Measurements from ENCODE around the gene SMAP1. TPM values are rescaled to one million over a fixed set of nuclear protein-coding genes. Genes with fewer than 3 reads are reported as not detected.

Gene SMAP1
- total RNA-seq, 1 donor from 2014 or later: 33.3 TPM

DNA sequence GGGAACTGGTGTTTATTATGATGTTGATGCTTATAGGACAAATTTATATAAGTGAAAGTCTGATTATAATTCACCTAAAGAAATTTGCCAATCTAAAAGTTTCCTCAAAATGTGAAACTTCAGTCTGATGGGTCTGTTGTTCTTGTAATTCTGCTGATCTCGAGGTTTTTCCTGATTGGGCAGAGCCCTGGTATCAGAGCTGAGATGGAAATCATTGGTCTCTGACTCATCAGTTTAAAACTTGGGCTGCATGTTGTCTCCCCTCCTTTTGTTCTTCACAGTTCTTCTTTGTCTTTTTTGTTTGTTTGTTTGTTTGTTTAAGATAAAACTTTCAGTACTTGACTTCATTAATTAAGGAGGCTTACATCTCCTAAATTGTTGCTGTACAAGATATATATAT is 5.9 kb downstream of the SMAP1 start:
- H3K27ac Mint-ChIP-seq (ENCODE audit: unreplicated experiment): no peak overlapping the region
- no peak overlapping the region for H3K4me3 Mint-ChIP-seq (ENCODE audit: unreplicated experiment)
- TF ChIP-seq, protein P1, sequence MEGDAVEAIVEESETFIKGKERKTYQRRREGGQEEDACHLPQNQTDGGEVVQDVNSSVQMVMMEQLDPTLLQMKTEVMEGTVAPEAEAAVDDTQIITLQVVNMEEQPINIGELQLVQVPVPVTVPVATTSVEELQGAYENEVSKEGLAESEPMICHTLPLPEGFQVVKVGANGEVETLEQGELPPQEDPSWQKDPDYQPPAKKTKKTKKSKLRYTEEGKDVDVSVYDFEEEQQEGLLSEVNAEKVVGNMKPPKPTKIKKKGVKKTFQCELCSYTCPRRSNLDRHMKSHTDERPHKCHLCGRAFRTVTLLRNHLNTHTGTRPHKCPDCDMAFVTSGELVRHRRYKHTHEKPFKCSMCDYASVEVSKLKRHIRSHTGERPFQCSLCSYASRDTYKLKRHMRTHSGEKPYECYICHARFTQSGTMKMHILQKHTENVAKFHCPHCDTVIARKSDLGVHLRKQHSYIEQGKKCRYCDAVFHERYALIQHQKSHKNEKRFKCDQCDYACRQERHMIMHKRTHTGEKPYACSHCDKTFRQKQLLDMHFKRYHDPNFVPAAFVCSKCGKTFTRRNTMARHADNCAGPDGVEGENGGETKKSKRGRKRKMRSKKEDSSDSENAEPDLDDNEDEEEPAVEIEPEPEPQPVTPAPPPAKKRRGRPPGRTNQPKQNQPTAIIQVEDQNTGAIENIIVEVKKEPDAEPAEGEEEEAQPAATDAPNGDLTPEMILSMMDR (IDR thresholded peaks at IDR 0.05; ENCODE audit: partially characterized antibody, unreplicated experiment): no peak
- H3K9me3 Mint-ChIP-seq (ENCODE audit: unreplicated experiment): no peaks in the 10 kb centered on the region
- H3K36me3 Mint-ChIP-seq (ENCODE audit: unreplicated experiment): no peaks in the 10 kb centered on the region
- no peak for DNase-seq
- H3K4me1 Mint-ChIP-seq (ENCODE audit: low read depth, unreplicated experiment): peaks cover 4% of the 10 kb centered on the region
- no peaks in the 10 kb centered on the region for H3K27me3 Mint-ChIP-seq (ENCODE audit: unreplicated experiment)

DNA sequence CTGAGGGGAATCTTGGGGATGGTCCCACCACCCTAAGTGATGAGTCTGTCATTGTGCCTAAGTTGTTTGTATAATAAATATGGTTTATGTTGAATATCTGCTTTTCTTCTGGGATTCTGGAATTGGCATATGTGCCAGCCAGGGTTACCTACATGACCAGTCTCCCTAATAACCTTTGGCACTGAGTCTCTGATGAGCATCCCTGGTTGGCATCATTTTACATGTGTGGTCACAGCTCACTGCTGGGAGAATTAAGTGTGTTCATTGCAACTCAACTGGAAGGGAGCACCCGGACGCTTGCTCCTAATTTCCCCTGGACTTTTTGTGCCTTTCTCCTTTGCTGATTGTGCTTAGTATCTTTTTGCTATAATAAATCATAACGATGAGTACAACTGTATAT is 8.1 kb downstream of the SMAP1 start:
- no peaks in the 10 kb centered on the region for H3K4me1 Mint-ChIP-seq (ENCODE audit: low read depth, unreplicated experiment)
- no peaks in the 10 kb centered on the region for H3K9me3 Mint-ChIP-seq (ENCODE audit: unreplicated experiment)
- no peak for DNase-seq
- TF ChIP-seq, protein P1 (IDR thresholded peaks at IDR 0.05; ENCODE audit: partially characterized antibody, unreplicated experiment): no peak
- H3K27ac Mint-ChIP-seq (ENCODE audit: unreplicated experiment): no peak overlapping the region
- no peaks in the 10 kb centered on the region for H3K27me3 Mint-ChIP-seq (ENCODE audit: unreplicated experiment)
- no peak overlapping the region for H3K4me3 Mint-ChIP-seq (ENCODE audit: unreplicated experiment)
- H3K36me3 Mint-ChIP-seq (ENCODE audit: unreplicated experiment): no peaks in the 10 kb centered on the region

DNA sequence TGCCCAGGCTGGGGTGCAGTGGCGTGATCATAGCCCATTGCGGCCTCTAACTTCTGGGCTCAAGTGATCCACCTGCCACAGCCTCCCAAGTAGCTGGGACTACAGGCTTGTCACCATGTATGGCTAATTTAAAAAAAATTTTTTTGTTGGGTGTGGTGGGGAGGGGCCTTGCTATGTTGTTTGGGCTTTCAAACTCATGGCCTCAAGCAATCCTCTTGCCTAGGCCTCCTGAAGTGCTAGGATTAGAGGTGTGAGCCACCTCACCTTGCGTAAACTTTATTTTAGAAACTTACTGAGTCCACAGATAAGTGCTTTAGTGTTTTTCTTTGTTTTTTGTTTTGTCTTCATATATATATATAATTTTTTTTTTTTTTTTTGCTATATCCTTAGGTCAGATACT is 9.1 kb downstream of the SMAP1 start:
- no peaks in the 10 kb centered on the region for H3K4me1 Mint-ChIP-seq (ENCODE audit: low read depth, unreplicated experiment)
- no peak for DNase-seq
- H3K9me3 Mint-ChIP-seq (ENCODE audit: unreplicated experiment): no peaks in the 10 kb centered on the region
- no peak overlapping the region for H3K27ac Mint-ChIP-seq (ENCODE audit: unreplicated experiment)
- TF ChIP-seq, protein P1 (IDR thresholded peaks at IDR 0.05; ENCODE audit: partially characterized antibody, unreplicated experiment): no peak
- H3K4me3 Mint-ChIP-seq (ENCODE audit: unreplicated experiment): no peak overlapping the region
- no peaks in the 10 kb centered on the region for H3K36me3 Mint-ChIP-seq (ENCODE audit: unreplicated experiment)
- H3K27me3 Mint-ChIP-seq (ENCODE audit: unreplicated experiment): no peaks in the 10 kb centered on the region

DNA sequence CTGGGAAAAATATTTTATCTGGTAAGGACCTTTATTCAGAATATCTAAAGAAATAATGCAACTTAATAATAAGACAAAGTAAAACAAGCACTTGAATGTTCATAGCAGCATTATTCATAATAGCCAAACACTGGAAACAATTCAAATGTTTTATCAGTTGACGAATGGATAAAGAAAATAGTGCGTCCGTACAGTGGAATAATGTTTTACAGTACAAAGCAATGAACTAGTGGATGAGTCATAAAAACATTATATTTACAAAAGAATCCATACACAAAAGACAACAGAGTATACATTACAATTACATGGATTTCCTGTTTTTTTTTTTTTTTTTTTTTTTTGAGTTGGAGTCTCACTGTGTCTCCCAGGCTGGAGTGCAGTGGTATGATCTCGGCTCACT is 12.7 kb downstream of the SMAP1 start:
- no peaks in the 10 kb centered on the region for H3K27me3 Mint-ChIP-seq (ENCODE audit: unreplicated experiment)
- H3K4me1 Mint-ChIP-seq (ENCODE audit: low read depth, unreplicated experiment): no peaks in the 10 kb centered on the region
- H3K4me3 Mint-ChIP-seq (ENCODE audit: unreplicated experiment): no peak overlapping the region
- no peaks in the 10 kb centered on the region for H3K9me3 Mint-ChIP-seq (ENCODE audit: unreplicated experiment)
- no peak overlapping the region for H3K27ac Mint-ChIP-seq (ENCODE audit: unreplicated experiment)
- TF ChIP-seq, protein P1 (IDR thresholded peaks at IDR 0.05; ENCODE audit: partially characterized antibody, unreplicated experiment): no peak
- DNase-seq: no peak
- no peaks in the 10 kb centered on the region for H3K36me3 Mint-ChIP-seq (ENCODE audit: unreplicated experiment)

DNA sequence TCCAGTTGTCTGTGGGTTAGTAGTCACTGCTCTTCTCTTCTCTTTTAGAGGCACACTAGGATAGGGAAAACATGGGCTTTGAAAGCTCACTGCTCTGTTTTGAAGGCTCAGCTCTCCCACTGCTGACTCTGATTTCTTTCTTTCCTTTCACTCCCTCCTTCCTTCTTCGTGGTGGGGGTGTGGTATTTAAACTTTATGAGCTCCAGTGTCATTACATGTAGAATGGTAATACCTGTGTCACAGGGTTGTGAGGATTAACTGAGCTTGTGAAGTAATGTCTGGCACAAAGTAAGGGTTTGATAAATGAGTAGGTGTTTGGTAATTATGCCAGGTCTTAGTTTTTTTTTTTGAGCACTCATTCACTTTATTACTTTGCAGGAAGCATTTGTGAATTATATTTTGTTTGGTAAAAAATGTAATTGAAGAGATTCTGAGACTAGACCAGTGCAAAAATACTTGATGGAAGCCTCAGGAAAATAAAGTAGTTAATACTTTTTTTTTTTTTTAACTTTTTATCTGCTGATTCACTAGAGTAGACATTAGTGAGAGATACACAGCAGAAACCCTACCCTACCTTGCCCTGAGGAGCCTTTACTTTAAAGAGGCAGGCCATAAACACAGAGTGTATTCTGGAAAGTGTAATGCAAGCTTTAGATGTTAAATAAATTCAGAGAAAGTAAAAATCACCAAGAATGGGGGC is 17.3 kb downstream of the SMAP1 start:
- no peaks in the 10 kb centered on the region for H3K27me3 Mint-ChIP-seq (ENCODE audit: unreplicated experiment)
- no peak overlapping the region for H3K4me3 Mint-ChIP-seq (ENCODE audit: unreplicated experiment)
- TF ChIP-seq, protein P1 (IDR thresholded peaks at IDR 0.05; ENCODE audit: partially characterized antibody, unreplicated experiment): no peak
- DNase-seq: no peak
- no peaks in the 10 kb centered on the region for H3K9me3 Mint-ChIP-seq (ENCODE audit: unreplicated experiment)
- no peaks in the 10 kb centered on the region for H3K4me1 Mint-ChIP-seq (ENCODE audit: low read depth, unreplicated experiment)
- no peak overlapping the region for H3K27ac Mint-ChIP-seq (ENCODE audit: unreplicated experiment)
- no peaks in the 10 kb centered on the region for H3K36me3 Mint-ChIP-seq (ENCODE audit: unreplicated experiment)

Data from glutamatergic neuron (in vitro differentiated cells).